K562 (cell line): ENCODE measurements around the gene RNF166. TPM values are rescaled to one million over a fixed set of nuclear protein-coding genes. Genes with fewer than 3 reads are reported as not detected.

ENCODE experiments used
- ATAC-seq: fragments of 200-7000 bp; cut with Tn5 transposase; 3 replicates; pipeline ENCODE4 v1.9.1; 2020; ENCODE audit warnings: moderate library complexity
- BruUV-seq: library from RNA; stranded (reverse); fragments of 400-500 nt; replicated peaks from 2 replicates; lab custom pipeline; 2021; lab: Mats Ljungman, UMichigan
- CTCF ChIA-PET: fragments of 300-600 bp; formaldehyde crosslinking; extraction: SDS; loops from one replicate; lab custom pipeline; 2021; ENCODE audit warnings: low intra/inter-chr PET ratio; lab: Yijun Ruan, JAX
- POLR2A ChIA-PET: fragments of 300-600, 350-650 bp; sonication (Branson Sonifier 250); formaldehyde crosslinking; extraction: SDS; loops from one replicate; lab custom pipeline; 2021; ENCODE audit warnings: antibody characterized with exemption, inconsistent platforms; lab: Yijun Ruan, JAX
- DNase-seq, 4 experiments: peaks; one replicate each; pipeline versions ENCODE4 v3.0.0 to v3.0.0-alpha.2; 2011 to 2018; ENCODE audit warnings: low spot score in 3 of 4, mixed read lengths in 3 of 4; ENCODE audit errors: extremely low read depth in 1 of 4
- FAIRE-seq: peaks from 2 replicates; lab custom pipeline; 2011; peaks lifted over from hg19 to GRCh38; lab: Jason Lieb, UNC
- H2AFZ ChIP-seq: 2 replicates; pipeline ENCODE4 v1.6.0; 2011; ENCODE audit warnings: low read depth, low read length, control low read depth, inconsistent platforms
- H3K27ac ChIP-seq: fragments of 200-600 bp; 3 replicates; pipeline ENCODE4 v1.8.0; 2011; ENCODE audit warnings: low read depth, mild to moderate bottlenecking, control low read depth, inconsistent platforms, low read length, moderate library complexity, mixed read lengths; ENCODE audit errors: extremely low read depth
- H3K27me3 ChIP-seq, 2 experiments: fragments of 300-600 bp in 1 of 2; 2 replicates in 1 of 2; 3 replicates in 1 of 2; pipeline versions ENCODE4 v1.6.0 to v1.8.0; 2011; ENCODE audit warnings: inconsistent platforms in 2 of 2, low read length in 2 of 2, mild to moderate bottlenecking in 1 of 2, mixed read lengths in 1 of 2, moderate library complexity in 1 of 2; ENCODE audit not compliant: control insufficient read depth in 2 of 2, insufficient read depth in 2 of 2
- H3K36me3 ChIP-seq: fragments of 300-600 bp; 3 replicates; pipeline ENCODE4 v1.8.0; 2011; ENCODE audit warnings: mild to moderate bottlenecking, low read length, inconsistent platforms; ENCODE audit not compliant: control insufficient read depth, insufficient read depth
- H3K4me1 ChIP-seq, 2 experiments: fragments of 200-600 bp in 1 of 2; replicated peaks in 1 of 2; 2 replicates in 1 of 2; 3 replicates in 1 of 2; pipeline versions ENCODE4 v1.5.1 to v1.8.0; 2011; ENCODE audit warnings: inconsistent platforms in 2 of 2, low read length in 2 of 2, mild to moderate bottlenecking in 1 of 2, mixed read lengths in 1 of 2, moderate library complexity in 1 of 2; ENCODE audit not compliant: control insufficient read depth in 2 of 2, insufficient read depth in 2 of 2
- H3K4me2 ChIP-seq: 2 replicates; pipeline ENCODE4 v1.6.1; 2011; ENCODE audit warnings: low read length, control low read depth, inconsistent platforms, mixed read lengths; ENCODE audit not compliant: insufficient read depth
- H3K4me3 ChIP-seq: fragments of 200-600 bp; sonication (generic), shearing (Covaris generic); 2 replicates; pipeline ENCODE4 v1.5.1; 2016; ENCODE audit warnings: control low read depth, inconsistent platforms
- H3K79me2 ChIP-seq: fragments of 200-600 bp; 3 replicates; pipeline ENCODE4 v1.8.0; 2011; ENCODE audit warnings: low read length, inconsistent platforms; ENCODE audit not compliant: control insufficient read depth, insufficient read depth
- H3K9ac ChIP-seq, 2 experiments: 2 replicates each; pipeline versions ENCODE4 v1.6.0 to v1.6.1; 2011; ENCODE audit warnings: low read depth in 2 of 2, low read length in 2 of 2, control low read depth in 1 of 2, inconsistent platforms in 1 of 2, mild to moderate bottlenecking in 1 of 2, mixed read lengths in 1 of 2; ENCODE audit not compliant: insufficient read depth in 1 of 2
- H3K9me1 ChIP-seq: one replicate; pipeline ENCODE4 v1.6.0; 2011; ENCODE audit warnings: inconsistent platforms, mild to moderate bottlenecking, low read length, moderate library complexity; ENCODE audit not compliant: control insufficient read depth, insufficient read depth
- H3K9me3 ChIP-seq: replicated peaks from 2 replicates; pipeline ENCODE4 v1.5.1; 2011; ENCODE audit warnings: low read depth, low read length, inconsistent platforms; ENCODE audit not compliant: control insufficient read depth, insufficient read depth
- H4K20me1 ChIP-seq: replicated peaks from 2 replicates; pipeline ENCODE4 v1.6.1; 2011; ENCODE audit warnings: low read length, inconsistent platforms, mixed read lengths; ENCODE audit not compliant: control insufficient read depth, insufficient read depth
- ATF7 ChIP-seq: fragments of 450-650 bp; IDR thresholded peaks from 2 replicates; pipeline ENCODE4 v1.7.1; 2014; ENCODE audit warnings: mild to moderate bottlenecking, moderate library complexity
- CBX3 ChIP-seq, 2 experiments: IDR thresholded peaks; 1 replicate in 1 of 2; 2 replicates in 1 of 2; pipeline ENCODE4 v1.6.1; 2012; ENCODE audit warnings: inconsistent platforms in 2 of 2, low read length in 2 of 2, borderline replicate concordance in 1 of 2, control low read depth in 1 of 2
- KLF10 ChIP-seq: fragments of 250-450 bp; sonication (Bioruptor Pico); IDR thresholded peaks from 2 replicates; pipeline ENCODE4 v1.6.1; 2021; ENCODE audit warnings: matching md5 sums
- LARP7 ChIP-seq: fragments of 450-650 bp; IDR thresholded peaks from 2 replicates; pipeline ENCODE4 v1.6.1; 2016
- MAFK ChIP-seq: IDR thresholded peaks from 2 replicates; pipeline ENCODE4 v1.6.1; 2011; ENCODE audit warnings: low read length, improper control_type of control experiment
- SIX5 ChIP-seq, 2 experiments: IDR thresholded peaks; 2 replicates each; pipeline ENCODE4 v1.6.1; 2011; ENCODE audit warnings: low read length in 2 of 2, borderline replicate concordance in 1 of 2, low read depth in 1 of 2, mild to moderate bottlenecking in 1 of 2, moderate library complexity in 1 of 2; ENCODE audit not compliant: insufficient read depth in 1 of 2
- ZNF140 ChIP-seq: fragments of 250-450 bp; sonication (Bioruptor Pico); IDR thresholded peaks from 2 replicates; pipeline ENCODE4 v1.8.0; 2021; ENCODE audit warnings: moderate library complexity, mild to moderate bottlenecking, inconsistent platforms
- ZNF239 ChIP-seq: fragments of 250-450 bp; sonication (Bioruptor Pico); IDR thresholded peaks from 2 replicates; pipeline ENCODE4 v1.4.0; 2020; ENCODE audit warnings: mild to moderate bottlenecking
- ZNF384 ChIP-seq: IDR thresholded peaks from 2 replicates; pipeline ENCODE4 v1.6.1; 2012; ENCODE audit warnings: low read depth, low read length, improper control_type of control experiment
- ZNF444 ChIP-seq: fragments of 250-450 bp; sonication (Bioruptor Pico); IDR thresholded peaks from 2 replicates; pipeline ENCODE4 v1.4.0; 2020; ENCODE audit warnings: mild to moderate bottlenecking, moderate library complexity
- ZSCAN29 ChIP-seq: fragments of 450-650 bp; IDR thresholded peaks from 2 replicates; pipeline ENCODE4 v1.6.1; 2017
- WGBS: fragments of 100-300 bp; shearing (Covaris generic); methylation state at CpG from one replicate; pipeline ENCODE4 v1.1.6; 2016; ENCODE audit warnings: low coverage, mixed read lengths; ENCODE audit not compliant: insufficient coverage; ENCODE audit errors: missing lambda C conversion rate; 5-methylcytosine and 5-hydroxymethylcytosine counted together
- in situ Hi-C: fragments of 300-500 bp; cut with MboI; formaldehyde crosslinking; loops from 4 replicates; pipeline ENCODE4 v1.15.0; 2018; ENCODE audit warnings: inconsistent platforms, mixed read lengths
- intact Hi-C: fragments of 100-400 bp; cut with micrococcal nuclease; formaldehyde crosslinking; loops from 2 replicates; pipeline ENCODE4 v1.14.2; 2022
- polyA plus RNA-seq, 8 experiments: library from polyadenylated mRNA; depleted of rRNA in 4 of 8; stranded (reverse) in 5 of 8; unstranded in 3 of 8; fragments of >200 nt; fragmentation: Nextera tagmentation in 2 of 8; fragmentation: Illumina TruSeq in 1 of 8; extraction: Ambion mirVana in 2 of 8; extraction: Trizol in 1 of 8; gene quantifications; 2 replicates each; pipeline versions ENCODE4 v1.2.1 to v1.2.3, GENCODE V29; 2011 to 2014; ENCODE audit warnings: inconsistent platforms in 1 of 8, missing spikeins in 1 of 8
- total RNA-seq, 7 experiments: library from RNA; depleted of rRNA in 6 of 7; stranded (reverse); fragments of >200 nt in 6 of 7; fragmentation: Illumina TruSeq in 2 of 7; extraction: Trizol in 2 of 7; gene quantifications; 2 replicates each; pipeline versions ENCODE4 v1.2.1 to v1.2.3, GENCODE V29; 2011 to 2021; ENCODE audit warnings: low replicate concordance in 1 of 7
- TF ChIP-seq, protein P1 (sequence below), 3 experiments: IDR thresholded peaks in 2 of 3; conservative IDR thresholded peaks in 1 of 3; 2 replicates each; pipeline ENCODE4 v1.5.1; 2011 to 2012; ENCODE audit warnings: low read length in 3 of 3, mild to moderate bottlenecking in 3 of 3, control low read depth in 2 of 3, improper control_type of control experiment in 1 of 3, inconsistent platforms in 1 of 3, low read depth in 1 of 3, mixed read lengths in 1 of 3, moderate library complexity in 1 of 3; ENCODE audit not compliant: insufficient read depth in 2 of 3
- TF ChIP-seq, protein P2 (sequence below): IDR thresholded peaks from 3 replicates; pipeline ENCODE4 v1.6.1; 2011; ENCODE audit warnings: borderline replicate concordance, mild to moderate bottlenecking; ENCODE audit not compliant: insufficient read length, insufficient read depth
- TF ChIP-seq, protein P3 (sequence below): sonication (generic); formaldehyde crosslinking; IDR thresholded peaks from 2 replicates; pipeline ENCODE4 v1.8.1; 2023; ENCODE audit warnings: mild to moderate bottlenecking, missing genetic modification reagents
- TF ChIP-seq, protein P4 (sequence below): sonication (generic); formaldehyde crosslinking; IDR thresholded peaks from 2 replicates; pipeline ENCODE4 v1.8.0; 2023; ENCODE audit warnings: mild to moderate bottlenecking, missing genetic modification reagents

The RNF166 gene
- total and polyA plus RNA-seq, 9 of the 15 experiments (the other 6 are each of a cell fraction or from before 2014, with no cell fraction given), result 0.56 to 60.3 (median 19.5) TPM

DNA sequence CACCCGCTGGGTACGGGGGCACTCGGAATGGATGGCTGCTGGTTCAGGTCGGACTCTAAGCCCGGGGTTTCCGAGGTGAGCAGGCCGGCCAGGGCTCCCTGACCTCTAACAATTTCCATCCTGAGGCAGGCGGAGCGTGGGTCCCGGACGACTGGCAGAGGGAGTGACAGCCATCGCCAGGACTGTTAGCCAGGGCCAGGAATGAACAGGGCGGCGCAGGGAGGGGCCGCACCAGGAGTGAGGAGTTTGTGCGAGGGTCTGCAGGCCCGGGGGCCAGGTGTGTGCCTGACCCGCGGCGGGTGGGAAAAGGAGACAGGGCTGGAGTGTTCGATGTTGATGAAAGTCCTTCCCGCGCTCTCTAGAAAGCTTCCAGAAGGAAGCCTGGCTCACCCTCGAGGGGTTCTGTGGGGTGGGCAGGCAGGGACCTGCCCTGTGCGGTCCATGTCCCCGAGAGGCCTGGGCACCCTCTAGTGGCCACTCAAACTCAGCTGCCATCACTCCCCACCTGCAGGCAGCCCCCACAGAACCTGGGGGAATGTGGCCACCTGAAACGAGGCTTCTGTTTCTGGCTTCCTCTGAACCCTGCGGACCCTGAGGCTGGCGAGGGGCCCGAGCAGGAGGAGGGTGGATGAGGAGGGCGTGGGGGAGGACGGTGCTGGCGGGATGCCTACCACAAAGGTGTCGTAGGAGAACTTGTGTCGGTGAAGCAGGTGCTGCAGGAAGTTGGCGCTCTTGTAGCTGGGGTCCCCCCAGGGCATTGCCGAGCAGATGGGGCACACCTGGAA lies 8.2 kb downstream of the RNF166 start:
- H3K9me1 ChIP-seq, result no peaks in the 10 kb centered on the region
- H3K9me3 ChIP-seq, result no peaks in the 10 kb centered on the region
- no peaks in the 10 kb centered on the region for H3K27me3 ChIP-seq
- DNase-seq, result peak in 1 of 4 experiments; percentile 42
- FAIRE-seq, result peak; percentile 67
- peaks cover 19% of the 10 kb centered on the region for H3K79me2 ChIP-seq
- H3K36me3 ChIP-seq, result peaks cover 69% of the 10 kb centered on the region; the same call in 1 of the 3 replicates
- no peak overlapping the region for H2AFZ ChIP-seq
- in situ Hi-C loops, result no loop called here
- intact Hi-C loops, result no loop called here
- no peak overlapping the region for H3K4me3 ChIP-seq
- WGBS, result 95% methylated on average over 37 of the region's 37 CpGs
- H4K20me1 ChIP-seq, result no peaks in the 10 kb centered on the region; the same call in 1 of the 2 replicates
- peaks cover 10 to 85% of the 10 kb centered on the region in 2 experiments for H3K4me1 ChIP-seq
- H3K9ac ChIP-seq, result no peak overlapping the region; a peak in 1 of 4 replicates
- POLR2A ChIA-PET, result interaction anchor here (0.9 kb wide), 1 partner anchor 9 kb away, joined by 3 read pairs; no protein-coding TSS in a partner anchor
- CTCF ChIA-PET, result interaction anchor here (0.8 to 1.3 kb wide), 2 partner anchors 25 to 88 kb away, joined by 3 read pairs; no protein-coding TSS in a partner anchor
- H3K27ac ChIP-seq, result no peak overlapping the region
- BruUV-seq, result no TSS peak
- no peak overlapping the region for H3K4me2 ChIP-seq
- peak; percentile 53 for ATAC-seq
- TF ChIP-seq, protein P1, sequence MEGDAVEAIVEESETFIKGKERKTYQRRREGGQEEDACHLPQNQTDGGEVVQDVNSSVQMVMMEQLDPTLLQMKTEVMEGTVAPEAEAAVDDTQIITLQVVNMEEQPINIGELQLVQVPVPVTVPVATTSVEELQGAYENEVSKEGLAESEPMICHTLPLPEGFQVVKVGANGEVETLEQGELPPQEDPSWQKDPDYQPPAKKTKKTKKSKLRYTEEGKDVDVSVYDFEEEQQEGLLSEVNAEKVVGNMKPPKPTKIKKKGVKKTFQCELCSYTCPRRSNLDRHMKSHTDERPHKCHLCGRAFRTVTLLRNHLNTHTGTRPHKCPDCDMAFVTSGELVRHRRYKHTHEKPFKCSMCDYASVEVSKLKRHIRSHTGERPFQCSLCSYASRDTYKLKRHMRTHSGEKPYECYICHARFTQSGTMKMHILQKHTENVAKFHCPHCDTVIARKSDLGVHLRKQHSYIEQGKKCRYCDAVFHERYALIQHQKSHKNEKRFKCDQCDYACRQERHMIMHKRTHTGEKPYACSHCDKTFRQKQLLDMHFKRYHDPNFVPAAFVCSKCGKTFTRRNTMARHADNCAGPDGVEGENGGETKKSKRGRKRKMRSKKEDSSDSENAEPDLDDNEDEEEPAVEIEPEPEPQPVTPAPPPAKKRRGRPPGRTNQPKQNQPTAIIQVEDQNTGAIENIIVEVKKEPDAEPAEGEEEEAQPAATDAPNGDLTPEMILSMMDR (IDR thresholded peaks at IDR 0.05 in 2 of 3, conservative IDR thresholded peaks at IDR 0.05 in 1 of 3; ENCODE audit: insufficient read depth in 2 of 3, low read depth in 1 of 3, low read length in 3 of 3), result peak; percentile 64 to 65 (median 64); a peak in 5 of 6 replicates
- TF ChIP-seq ZSCAN29, result no peak
- no peak for TF ChIP-seq KLF10
- TF ChIP-seq, protein P2, sequence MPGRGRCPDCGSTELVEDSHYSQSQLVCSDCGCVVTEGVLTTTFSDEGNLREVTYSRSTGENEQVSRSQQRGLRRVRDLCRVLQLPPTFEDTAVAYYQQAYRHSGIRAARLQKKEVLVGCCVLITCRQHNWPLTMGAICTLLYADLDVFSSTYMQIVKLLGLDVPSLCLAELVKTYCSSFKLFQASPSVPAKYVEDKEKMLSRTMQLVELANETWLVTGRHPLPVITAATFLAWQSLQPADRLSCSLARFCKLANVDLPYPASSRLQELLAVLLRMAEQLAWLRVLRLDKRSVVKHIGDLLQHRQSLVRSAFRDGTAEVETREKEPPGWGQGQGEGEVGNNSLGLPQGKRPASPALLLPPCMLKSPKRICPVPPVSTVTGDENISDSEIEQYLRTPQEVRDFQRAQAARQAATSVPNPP, result no peak
- TF ChIP-seq SIX5 (IDR thresholded peaks at IDR 0.05; ENCODE audit: borderline replicate concordance in 1 of 2, insufficient read depth in 1 of 2, low read depth in 1 of 2, low read length in 2 of 2), result no peak
- TF ChIP-seq ZNF140, result no peak
- no peak for TF ChIP-seq ZNF384
- TF ChIP-seq, protein P3, sequence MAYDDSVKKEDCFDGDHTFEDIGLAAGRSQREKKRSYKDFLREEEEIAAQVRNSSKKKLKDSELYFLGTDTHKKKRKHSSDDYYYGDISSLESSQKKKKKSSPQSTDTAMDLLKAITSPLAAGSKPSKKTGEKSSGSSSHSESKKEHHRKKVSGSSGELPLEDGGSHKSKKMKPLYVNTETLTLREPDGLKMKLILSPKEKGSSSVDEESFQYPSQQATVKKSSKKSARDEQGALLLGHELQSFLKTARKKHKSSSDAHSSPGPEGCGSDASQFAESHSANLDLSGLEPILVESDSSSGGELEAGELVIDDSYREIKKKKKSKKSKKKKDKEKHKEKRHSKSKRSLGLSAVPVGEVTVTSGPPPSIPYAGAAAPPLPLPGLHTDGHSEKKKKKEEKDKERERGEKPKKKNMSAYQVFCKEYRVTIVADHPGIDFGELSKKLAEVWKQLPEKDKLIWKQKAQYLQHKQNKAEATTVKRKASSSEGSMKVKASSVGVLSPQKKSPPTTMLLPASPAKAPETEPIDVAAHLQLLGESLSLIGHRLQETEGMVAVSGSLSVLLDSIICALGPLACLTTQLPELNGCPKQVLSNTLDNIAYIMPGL (CRISPR knock-in tag), result no peak
- no peak for TF ChIP-seq ATF7
- no peak for TF ChIP-seq CBX3 (IDR thresholded peaks at IDR 0.05; ENCODE audit: borderline replicate concordance in 1 of 2, low read length in 2 of 2)
- no peak for TF ChIP-seq MAFK
- no peak for TF ChIP-seq ZNF444
- no peak for TF ChIP-seq LARP7
- no peak for TF ChIP-seq ZNF239
- TF ChIP-seq, protein P4, sequence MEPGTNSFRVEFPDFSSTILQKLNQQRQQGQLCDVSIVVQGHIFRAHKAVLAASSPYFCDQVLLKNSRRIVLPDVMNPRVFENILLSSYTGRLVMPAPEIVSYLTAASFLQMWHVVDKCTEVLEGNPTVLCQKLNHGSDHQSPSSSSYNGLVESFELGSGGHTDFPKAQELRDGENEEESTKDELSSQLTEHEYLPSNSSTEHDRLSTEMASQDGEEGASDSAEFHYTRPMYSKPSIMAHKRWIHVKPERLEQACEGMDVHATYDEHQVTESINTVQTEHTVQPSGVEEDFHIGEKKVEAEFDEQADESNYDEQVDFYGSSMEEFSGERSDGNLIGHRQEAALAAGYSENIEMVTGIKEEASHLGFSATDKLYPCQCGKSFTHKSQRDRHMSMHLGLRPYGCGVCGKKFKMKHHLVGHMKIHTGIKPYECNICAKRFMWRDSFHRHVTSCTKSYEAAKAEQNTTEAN (CRISPR knock-in tag), result no peak
